ENCODE results near the gene ANKRD44. TPM values are rescaled to one million over a fixed set of nuclear protein-coding genes. Genes with fewer than 3 reads are reported as not detected.
A peak's percentile ranks its signal among the peaks of the same experiment; 100 is the strongest.

ANKRD44 gene
- total RNA-seq, 4 donors from 2014 or later = 11.0 to 25.8 (median 23.9) TPM

DNA sequence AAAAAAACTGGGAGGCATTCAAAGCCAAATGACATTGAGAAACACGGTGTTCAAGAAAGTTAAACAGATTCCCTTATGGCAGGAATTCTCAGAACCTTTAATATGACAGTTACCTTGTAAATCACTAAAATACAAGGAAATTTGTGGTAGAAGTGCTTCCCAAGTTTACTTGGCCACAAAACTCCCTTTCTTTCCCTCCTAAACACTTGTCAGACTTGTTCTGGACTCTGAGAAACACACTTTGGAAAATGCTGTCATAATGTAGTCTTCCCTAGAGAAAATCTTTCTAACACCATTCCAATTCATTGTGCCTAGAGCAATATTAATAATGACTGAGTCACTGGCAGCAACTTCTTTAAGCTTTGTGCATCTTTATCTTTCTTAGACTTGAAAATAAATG, 140.4 kb downstream of the ANKRD44 start:
- intact Hi-C loops (cut with DNase I) = no loop called here
- Histone ChIP-seq H3K27ac (no peak overlapping the region), H3K4me3 (replicated peaks in 1 of 3) (no peak overlapping the region), H3K27me3 (no peaks in the 10 kb centered on the region), H3K36me3 (no peaks in the 10 kb centered on the region), H3K9me3 (no peaks in the 10 kb centered on the region), H3K4me1 (peaks cover 0 to under 1% of the 10 kb centered on the region in 2 donors)
- DNase-seq = no peak
- TF ChIP-seq, protein P1, sequence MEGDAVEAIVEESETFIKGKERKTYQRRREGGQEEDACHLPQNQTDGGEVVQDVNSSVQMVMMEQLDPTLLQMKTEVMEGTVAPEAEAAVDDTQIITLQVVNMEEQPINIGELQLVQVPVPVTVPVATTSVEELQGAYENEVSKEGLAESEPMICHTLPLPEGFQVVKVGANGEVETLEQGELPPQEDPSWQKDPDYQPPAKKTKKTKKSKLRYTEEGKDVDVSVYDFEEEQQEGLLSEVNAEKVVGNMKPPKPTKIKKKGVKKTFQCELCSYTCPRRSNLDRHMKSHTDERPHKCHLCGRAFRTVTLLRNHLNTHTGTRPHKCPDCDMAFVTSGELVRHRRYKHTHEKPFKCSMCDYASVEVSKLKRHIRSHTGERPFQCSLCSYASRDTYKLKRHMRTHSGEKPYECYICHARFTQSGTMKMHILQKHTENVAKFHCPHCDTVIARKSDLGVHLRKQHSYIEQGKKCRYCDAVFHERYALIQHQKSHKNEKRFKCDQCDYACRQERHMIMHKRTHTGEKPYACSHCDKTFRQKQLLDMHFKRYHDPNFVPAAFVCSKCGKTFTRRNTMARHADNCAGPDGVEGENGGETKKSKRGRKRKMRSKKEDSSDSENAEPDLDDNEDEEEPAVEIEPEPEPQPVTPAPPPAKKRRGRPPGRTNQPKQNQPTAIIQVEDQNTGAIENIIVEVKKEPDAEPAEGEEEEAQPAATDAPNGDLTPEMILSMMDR (IDR thresholded peaks at IDR 0.05) = no peak
- no peak for TF ChIP-seq POLR2A (IDR thresholded peaks at IDR 0.05)
- WGBS, 2 donors = 68 to 70% methylated on average over 1 of the region's 1 CpG

DNA sequence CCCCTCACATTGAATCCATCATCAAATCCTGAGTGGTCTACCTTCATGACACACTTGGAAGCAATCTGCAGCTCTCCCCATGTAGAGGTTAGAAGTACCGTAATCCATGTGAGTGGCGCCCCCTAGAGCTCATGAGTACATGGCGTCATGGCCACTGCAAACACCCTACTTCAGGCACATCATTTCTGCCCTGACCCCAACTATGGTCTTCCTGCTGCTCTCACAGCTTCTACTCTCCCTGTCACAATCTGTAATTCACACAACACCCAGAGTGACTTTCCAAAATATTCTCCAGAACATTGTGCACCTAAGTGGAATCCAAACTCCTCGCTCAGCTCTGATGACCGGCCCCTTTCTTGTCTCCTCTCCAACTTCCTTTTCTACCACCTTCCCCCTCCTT, 141.9 kb downstream of the ANKRD44 start:
- no peak overlapping the region for H3K4me3 ChIP-seq (replicated peaks in 1 of 3)
- H3K27ac ChIP-seq = no peak overlapping the region
- no peaks in the 10 kb centered on the region for H3K27me3 ChIP-seq
- peak; percentile 27 to 42 for DNase-seq
- no peaks in the 10 kb centered on the region for H3K9me3 ChIP-seq
- no peaks in the 10 kb centered on the region for H3K36me3 ChIP-seq
- intact Hi-C loops (cut with DNase I) = no loop called here
- H3K4me1 ChIP-seq = peaks cover 4 to 8% of the 10 kb centered on the region in 2 donors
- no peak for TF ChIP-seq POLR2A (IDR thresholded peaks at IDR 0.05)
- TF ChIP-seq, protein P1 (IDR thresholded peaks at IDR 0.05) = peak in 3 of 6 experiments; percentile 13 to 34 (median 31)
- 42 to 45% methylated on average over 5 of the region's 5 CpGs for WGBS, 2 donors

DNA sequence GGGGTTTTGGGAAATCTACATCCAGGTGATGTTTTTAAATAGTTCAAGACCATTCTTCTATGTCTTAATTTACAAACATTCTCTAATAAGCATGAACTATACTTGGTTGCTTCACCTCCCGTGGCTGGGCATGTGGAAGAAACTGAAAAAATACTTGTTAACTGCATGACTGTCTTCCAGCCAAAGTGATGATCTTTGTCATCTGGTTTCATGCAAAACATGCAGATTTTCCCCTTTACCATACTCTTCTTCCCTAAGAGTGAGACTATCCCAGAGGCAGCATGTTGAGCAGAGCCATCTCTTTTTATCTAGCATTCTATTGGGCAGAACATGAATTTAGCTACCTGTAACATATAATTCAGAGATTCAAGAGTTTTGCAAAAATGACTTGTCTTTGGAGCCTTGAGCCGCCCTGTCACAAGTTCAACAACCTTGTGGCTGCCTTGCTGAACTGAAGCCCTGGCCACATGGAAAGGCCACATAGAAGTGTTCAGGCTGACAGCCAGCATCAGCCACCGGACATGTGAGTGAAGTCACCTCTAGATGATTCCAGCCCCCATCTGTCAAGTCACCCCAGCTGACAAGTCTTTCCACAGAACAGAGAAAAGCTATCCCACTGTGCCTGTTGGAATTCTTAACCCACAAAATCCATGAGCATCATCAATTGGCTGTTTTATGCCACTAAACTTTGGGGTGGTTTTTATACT, 142.8 kb downstream of the ANKRD44 start:
- TF ChIP-seq, protein P1 (IDR thresholded peaks at IDR 0.05) = no peak
- TF ChIP-seq POLR2A (IDR thresholded peaks at IDR 0.05) = no peak
- WGBS, 2 donors = 91 to 93% methylated on average over 3 of the region's 3 CpGs
- DNase-seq = no peak
- Histone ChIP-seq H3K27ac (no peak overlapping the region), H3K4me1 (peaks cover 4 to 8% of the 10 kb centered on the region in 2 donors), H3K4me3 (replicated peaks in 1 of 3) (no peak overlapping the region), H3K27me3 (no peaks in the 10 kb centered on the region), H3K36me3 (no peaks in the 10 kb centered on the region), H3K9me3 (no peaks in the 10 kb centered on the region)
- intact Hi-C loops (cut with DNase I) = no loop called here

DNA sequence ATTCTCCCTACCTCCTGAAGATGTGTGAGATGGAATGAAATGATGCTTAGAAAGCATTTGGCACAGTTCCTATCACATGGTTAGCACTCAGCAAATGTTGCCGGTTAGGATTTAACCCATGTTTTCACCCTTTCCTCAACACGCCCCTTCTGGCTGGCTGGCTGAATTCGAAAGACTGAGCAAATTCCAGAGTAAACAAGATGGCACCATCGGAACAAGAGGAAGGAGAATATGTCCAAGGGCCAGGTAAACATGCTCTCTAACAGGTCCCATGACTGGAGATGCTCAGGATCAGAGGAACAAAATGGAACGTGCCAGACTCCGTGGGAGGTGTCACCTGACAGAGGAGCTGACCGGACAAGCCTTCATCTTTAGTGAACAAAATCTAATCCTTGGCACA, 145.6 kb downstream of the ANKRD44 start:
- Histone ChIP-seq H3K4me3 (replicated peaks in 1 of 3) (no peak overlapping the region), H3K27me3 (no peaks in the 10 kb centered on the region), H3K27ac (no peak overlapping the region), H3K9me3 (no peaks in the 10 kb centered on the region), H3K36me3 (no peaks in the 10 kb centered on the region), H3K4me1 (peaks cover 4 to 8% of the 10 kb centered on the region in 2 donors)
- no peak for TF ChIP-seq POLR2A (IDR thresholded peaks at IDR 0.05)
- TF ChIP-seq, protein P1 (IDR thresholded peaks at IDR 0.05) = no peak
- peak; percentile 35 to 52 for DNase-seq
- intact Hi-C loops (cut with DNase I) = no loop called here
- WGBS, 2 donors = 58 to 62% methylated on average over 7 of the region's 7 CpGs

DNA sequence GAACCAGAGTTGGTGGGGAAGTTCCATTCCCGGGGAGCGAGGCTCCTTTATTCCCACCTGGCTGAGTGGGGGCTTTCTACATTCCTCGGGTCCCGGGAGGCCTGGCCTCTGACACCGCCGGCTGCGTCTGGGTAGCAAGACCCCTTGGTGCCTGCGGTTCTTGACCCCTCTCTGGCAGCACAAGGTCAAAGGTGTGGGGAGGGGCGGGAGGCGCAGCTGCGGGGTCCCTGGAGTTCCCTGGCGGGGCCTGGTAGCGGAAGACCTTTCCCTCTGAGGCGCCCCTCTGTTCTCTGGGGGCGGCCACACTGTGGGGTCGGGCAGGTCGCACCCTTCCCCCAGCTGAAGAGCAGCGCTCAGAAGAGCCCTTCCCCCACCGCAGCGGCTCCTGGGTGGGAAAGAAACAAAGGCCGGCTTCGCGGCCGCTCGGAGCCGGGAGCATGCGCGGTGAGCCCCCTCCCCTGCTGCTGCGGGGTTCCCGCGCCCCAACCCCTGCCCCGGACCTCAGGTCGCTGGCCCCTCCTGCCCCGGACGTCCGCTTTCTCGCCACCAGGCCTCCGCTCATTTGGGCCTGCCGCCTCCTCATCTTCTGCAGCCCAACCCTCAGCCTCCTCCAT, 146.3 kb downstream of the ANKRD44 start:
- no peak overlapping the region for H3K4me3 ChIP-seq (replicated peaks in 1 of 3)
- peak in 1 of 2 donors; percentile 3 for DNase-seq
- no peak overlapping the region for H3K27ac ChIP-seq
- intact Hi-C loops (cut with DNase I) = no loop called here
- H3K4me1 ChIP-seq = peaks cover 4 to 8% of the 10 kb centered on the region in 2 donors
- TF ChIP-seq, protein P1 (IDR thresholded peaks at IDR 0.05) = no peak
- no peak for TF ChIP-seq POLR2A (IDR thresholded peaks at IDR 0.05)
- H3K36me3 ChIP-seq = no peaks in the 10 kb centered on the region
- WGBS, 2 donors = 31% methylated on average over 22 to 29 of the region's 39 CpGs
- no peaks in the 10 kb centered on the region for H3K9me3 ChIP-seq
- H3K27me3 ChIP-seq = no peaks in the 10 kb centered on the region
